ENCODE data around the gene COL25A1. TPM values are rescaled to one million over a fixed set of nuclear protein-coding genes. Genes with fewer than 3 reads are reported as not detected.

COL25A1 gene
- total RNA-seq, 1 experiment from 2014 or later, result 8.8 TPM

- BruUV-seq (replicated peaks), result no TSS peak
- ChIA-PET POLR2A (ENCODE audit: low non-redundant PET) (no interaction called here), CTCF (no interaction called here)
- Histone ChIP-seq H3K9me3 (ENCODE audit: low read depth, low read length, poor library complexity, severe bottlenecking) (no peaks in the 10 kb centered on the region), H3K36me3 (ENCODE audit: insufficient read depth, low read length, poor library complexity, severe bottlenecking) (no peaks in the 10 kb centered on the region), H3K27me3 (replicated peaks; ENCODE audit: insufficient read depth, low read depth, low read length, poor library complexity) (no peaks in the 10 kb centered on the region), H3K4me1 (ENCODE audit: insufficient read depth, low read length, poor library complexity, severe bottlenecking) (peaks cover 12% of the 10 kb centered on the region), H3K4me3 (ENCODE audit: low read depth, low read length, poor library complexity, severe bottlenecking) (no peak overlapping the region), H3K27ac (ENCODE audit: low read depth, low read length, poor library complexity, severe bottlenecking) (no peak overlapping the region)
- no peak for DNase-seq (ENCODE audit: low spot score)
- TF ChIP-seq CTCF (conservative IDR thresholded peaks at IDR 0.05; ENCODE audit: low read depth, low read length) (no peak), EZH2 (IDR thresholded peaks at IDR 0.05; ENCODE audit: borderline replicate concordance, low read depth, low read length, poor library complexity, severe bottlenecking) (no peak)
- intact Hi-C loops (cut with micrococcal nuclease; ENCODE audit: unreplicated experiment), result loop anchor here (10.0 kb wide), 1 partner anchor 127 kb away; no protein-coding TSS in a partner anchor
Observed at GRCh38 chr4:108947526-108947925, 354.9 kb downstream of the COL25A1 start.

- intact Hi-C loops (cut with micrococcal nuclease; ENCODE audit: unreplicated experiment), result loop anchor here (10.0 kb wide), 1 partner anchor 129 kb away; no protein-coding TSS in a partner anchor
- Histone ChIP-seq H3K4me3 (ENCODE audit: low read depth, low read length, poor library complexity, severe bottlenecking) (no peak overlapping the region), H3K27ac (ENCODE audit: low read depth, low read length, poor library complexity, severe bottlenecking) (no peak overlapping the region), H3K36me3 (ENCODE audit: insufficient read depth, low read length, poor library complexity, severe bottlenecking) (no peaks in the 10 kb centered on the region), H3K9me3 (ENCODE audit: low read depth, low read length, poor library complexity, severe bottlenecking) (no peaks in the 10 kb centered on the region), H3K27me3 (replicated peaks; ENCODE audit: insufficient read depth, low read depth, low read length, poor library complexity) (no peaks in the 10 kb centered on the region), H3K4me1 (ENCODE audit: insufficient read depth, low read length, poor library complexity, severe bottlenecking) (peaks cover 11% of the 10 kb centered on the region)
- BruUV-seq (replicated peaks), result no TSS peak
- POLR2A ChIA-PET (ENCODE audit: low non-redundant PET), result no interaction called here
- CTCF ChIA-PET, result no interaction called here
- TF ChIP-seq EZH2 (IDR thresholded peaks at IDR 0.05; ENCODE audit: borderline replicate concordance, low read depth, low read length, poor library complexity, severe bottlenecking) (no peak), CTCF (conservative IDR thresholded peaks at IDR 0.05; ENCODE audit: low read depth, low read length) (no peak)
- no peak for DNase-seq (ENCODE audit: low spot score)
Observed at GRCh38 chr4:108946237-108946636, 356.2 kb downstream of the COL25A1 start.

- ChIA-PET CTCF (no interaction called here), POLR2A (ENCODE audit: low non-redundant PET) (interaction anchor here (0.6 kb wide), 1 partner anchor 113 kb away, joined by 6 read pairs; no protein-coding TSS in a partner anchor)
- peaks cover 23% of the 10 kb centered on the region for H3K4me1 ChIP-seq (ENCODE audit: insufficient read depth, low read length, poor library complexity, severe bottlenecking)
- H3K9me3 ChIP-seq (ENCODE audit: low read depth, low read length, poor library complexity, severe bottlenecking), result no peaks in the 10 kb centered on the region
- H3K36me3 ChIP-seq (ENCODE audit: insufficient read depth, low read length, poor library complexity, severe bottlenecking), result no peaks in the 10 kb centered on the region
- H3K27me3 ChIP-seq (replicated peaks; ENCODE audit: insufficient read depth, low read depth, low read length, poor library complexity), result no peaks in the 10 kb centered on the region
- no TSS peak for BruUV-seq (replicated peaks)
- no peak for DNase-seq (ENCODE audit: low spot score)
- no peak overlapping the region for H3K27ac ChIP-seq (ENCODE audit: low read depth, low read length, poor library complexity, severe bottlenecking)
- no peak overlapping the region for H3K4me3 ChIP-seq (ENCODE audit: low read depth, low read length, poor library complexity, severe bottlenecking)
- intact Hi-C loops (cut with micrococcal nuclease; ENCODE audit: unreplicated experiment), result loop anchor here (5.0 to 10.0 kb wide), 2 partner anchors 112 to 131 kb away; no protein-coding TSS in a partner anchor
- TF ChIP-seq EZH2 (IDR thresholded peaks at IDR 0.05; ENCODE audit: borderline replicate concordance, low read depth, low read length, poor library complexity, severe bottlenecking) (no peak), CTCF (conservative IDR thresholded peaks at IDR 0.05; ENCODE audit: low read depth, low read length) (no peak)
Observed at GRCh38 chr4:108943976-108944591, 358.4 kb downstream of the COL25A1 start.
